Liver (tissue), 9 donors: Measurements from ENCODE around the gene PCSK6. TPM values are rescaled to one million over a fixed set of nuclear protein-coding genes. Genes with fewer than 3 reads are reported as not detected.

Source experiments
- DNase-seq: peaks from one replicate; pipeline ENCODE4 v3.0.0-alpha.2; 2017; ENCODE audit warnings: low spot score
- H3K27ac ChIP-seq, 2 donors: one replicate each; pipeline ENCODE4 v1.7.0; 2013; ENCODE audit warnings: inconsistent platforms in 2 of 2, low read length in 2 of 2, control low read depth in 1 of 2, low read depth in 1 of 2, mild to moderate bottlenecking in 1 of 2
- H3K27me3 ChIP-seq, 4 donors: one replicate each; pipeline versions ENCODE4 v1.6.1 to v1.7.0; 2013; ENCODE audit warnings: low read length in 3 of 4, inconsistent platforms in 1 of 4, mild to moderate bottlenecking in 1 of 4, moderate library complexity in 1 of 4; ENCODE audit not compliant: control insufficient read depth in 4 of 4, insufficient read depth in 4 of 4
- H3K36me3 ChIP-seq, 4 donors: one replicate each; pipeline versions ENCODE4 v1.6.1 to v1.7.0; 2013; ENCODE audit warnings: low read length in 3 of 4, mild to moderate bottlenecking in 3 of 4, low read depth in 1 of 4, moderate library complexity in 1 of 4; ENCODE audit not compliant: control insufficient read depth in 4 of 4, insufficient read depth in 3 of 4
- H3K4me1 ChIP-seq, 4 donors: one replicate each; pipeline versions ENCODE4 v1.6.1 to v1.7.0; 2013; ENCODE audit warnings: low read length in 3 of 4, mild to moderate bottlenecking in 3 of 4, moderate library complexity in 1 of 4; ENCODE audit not compliant: control insufficient read depth in 4 of 4, insufficient read depth in 4 of 4
- H3K4me3 ChIP-seq, 3 donors: one replicate each; pipeline versions ENCODE4 v1.6.1 to v1.7.0; 2013; ENCODE audit warnings: low read length in 3 of 3, control low read depth in 1 of 3, low read depth in 1 of 3, mild to moderate bottlenecking in 1 of 3
- H3K9ac ChIP-seq, 2 donors: one replicate each; pipeline ENCODE4 v1.7.0; 2013; ENCODE audit warnings: low read length in 2 of 2, mild to moderate bottlenecking in 2 of 2, moderate library complexity in 2 of 2, control low read depth in 1 of 2, low read depth in 1 of 2
- H3K9me3 ChIP-seq, 4 donors: one replicate each; pipeline versions ENCODE4 v1.6.1 to v1.7.0; 2013; ENCODE audit warnings: low read length in 3 of 4; ENCODE audit not compliant: control insufficient read depth in 4 of 4
- EGR1 ChIP-seq, 2 donors: IDR thresholded peaks; 2 replicates each; pipeline ENCODE4 v1.6.1; 2016 to 2018; ENCODE audit warnings: antibody characterized with exemption in 2 of 2, low read depth in 2 of 2
- FOXA1 ChIP-seq: IDR thresholded peaks from 2 replicates; pipeline ENCODE4 v1.6.1; 2016; ENCODE audit warnings: antibody characterized with exemption
- FOXA2 ChIP-seq: IDR thresholded peaks from 2 replicates; pipeline ENCODE4 v1.6.1; 2016; ENCODE audit warnings: antibody characterized with exemption
- GABPA ChIP-seq, 2 donors: IDR thresholded peaks in 1 of 2; conservative IDR thresholded peaks in 1 of 2; 2 replicates each; pipeline ENCODE4 v1.6.1; 2016; ENCODE audit warnings: antibody characterized with exemption in 2 of 2, mild to moderate bottlenecking in 1 of 2, moderate library complexity in 1 of 2
- HNF4A ChIP-seq, 2 donors: conservative IDR thresholded peaks; 2 replicates each; pipeline ENCODE4 v1.6.1; 2016; ENCODE audit warnings: antibody characterized with exemption in 2 of 2, mild to moderate bottlenecking in 2 of 2
- HNF4G ChIP-seq: IDR thresholded peaks from 2 replicates; pipeline ENCODE4 v1.6.1; 2016; ENCODE audit warnings: antibody characterized with exemption
- JUND ChIP-seq, 2 donors: IDR thresholded peaks; 2 replicates each; pipeline ENCODE4 v1.6.1; 2016; ENCODE audit warnings: antibody characterized with exemption in 2 of 2
- NR2F2 ChIP-seq: IDR thresholded peaks from 2 replicates; pipeline ENCODE4 v1.6.1; 2016; ENCODE audit warnings: antibody characterized with exemption
- RAD21 ChIP-seq, 2 donors: IDR thresholded peaks; 2 replicates each; pipeline ENCODE4 v1.6.1; 2016; ENCODE audit warnings: antibody characterized with exemption in 2 of 2, mild to moderate bottlenecking in 2 of 2
- REST ChIP-seq: IDR thresholded peaks from 2 replicates; pipeline ENCODE4 v1.6.1; 2016; ENCODE audit warnings: antibody characterized with exemption, mild to moderate bottlenecking
- RXRA ChIP-seq, 2 donors: IDR thresholded peaks; 2 replicates each; pipeline ENCODE4 v1.6.1; 2017 to 2018; ENCODE audit warnings: antibody characterized with exemption in 2 of 2, mild to moderate bottlenecking in 1 of 2
- SP1 ChIP-seq: IDR thresholded peaks from 2 replicates; pipeline ENCODE4 v1.6.1; 2018; ENCODE audit warnings: antibody characterized with exemption, mild to moderate bottlenecking
- TAF1 ChIP-seq: conservative IDR thresholded peaks from 2 replicates; pipeline ENCODE4 v1.6.1; 2016; ENCODE audit warnings: antibody characterized with exemption, mild to moderate bottlenecking
- YY1 ChIP-seq: IDR thresholded peaks from 2 replicates; pipeline ENCODE4 v1.6.1; 2016; ENCODE audit warnings: antibody characterized with exemption, mild to moderate bottlenecking
- WGBS: extraction: QIAGEN DNeasy Blood & Tissue Kit; methylation state at CpG from one replicate; pipeline ENCODE4 v1.1.7; 2013; 5-methylcytosine and 5-hydroxymethylcytosine counted together
- polyA plus RNA-seq, 2 donors: library from polyadenylated mRNA; stranded (reverse) in 1 of 2; unstranded in 1 of 2; fragments of 200-250 nt in 1 of 2; fragments of >200 nt in 1 of 2; fragmentation: Nextera tagmentation in 1 of 2; extraction: Ambion mirVana in 1 of 2; gene quantifications; one replicate each; pipeline versions ENCODE4 v1.2.1 to v1.2.3, GENCODE V29; 2013 to 2015
- total RNA-seq, 2 donors: library from RNA; depleted of rRNA; stranded (reverse); fragments of >200 nt; gene quantifications; one replicate each; pipeline ENCODE4 v1.2.3, GENCODE V29; 2014
- TF ChIP-seq, protein P1 (sequence below): fragments of 150-350 bp; IDR thresholded peaks from 2 replicates; pipeline ENCODE4 v1.5.1; 2017; ENCODE audit warnings: improper control_type of control experiment, low read depth, low read length; ENCODE audit not compliant: missing input control
- TF ChIP-seq, protein P2 (sequence below): IDR thresholded peaks from 2 replicates; pipeline ENCODE4 v1.6.1; 2016; ENCODE audit warnings: antibody characterized with exemption
- TF ChIP-seq, protein P3 (sequence below): IDR thresholded peaks from 2 replicates; pipeline ENCODE4 v1.6.1; 2016; ENCODE audit warnings: antibody characterized with exemption
- TF ChIP-seq, protein P4 (sequence below): IDR thresholded peaks from 2 replicates; pipeline ENCODE4 v1.6.1; 2016; ENCODE audit warnings: antibody characterized with exemption
- donor health status: healthy.
- donor health status: healthy.
- donor health status: healthy.
- donor health status: healthy.
- donor health status: healthy.

Gene PCSK6
- total and polyA plus RNA-seq, 4 donors, result 94.8 to 398 (median 168) TPM

- TF ChIP-seq EGR1 (IDR thresholded peaks at IDR 0.05; ENCODE audit: low read depth in 2 of 2) (no peak), TAF1 (no peak), JUND (IDR thresholded peaks at IDR 0.05) (no peak), SP1 (no peak), RXRA (IDR thresholded peaks at IDR 0.05) (no peak), YY1 (no peak), FOXA2 (no peak), NR2F2 (no peak), RAD21 (IDR thresholded peaks at IDR 0.05) (no peak), FOXA1 (no peak), HNF4G (no peak), HNF4A (conservative IDR thresholded peaks at IDR 0.05) (no peak), REST (no peak), GABPA (IDR thresholded peaks at IDR 0.05 in 1 of 2, conservative IDR thresholded peaks at IDR 0.05 in 1 of 2) (no peak)
- TF ChIP-seq, protein P1, sequence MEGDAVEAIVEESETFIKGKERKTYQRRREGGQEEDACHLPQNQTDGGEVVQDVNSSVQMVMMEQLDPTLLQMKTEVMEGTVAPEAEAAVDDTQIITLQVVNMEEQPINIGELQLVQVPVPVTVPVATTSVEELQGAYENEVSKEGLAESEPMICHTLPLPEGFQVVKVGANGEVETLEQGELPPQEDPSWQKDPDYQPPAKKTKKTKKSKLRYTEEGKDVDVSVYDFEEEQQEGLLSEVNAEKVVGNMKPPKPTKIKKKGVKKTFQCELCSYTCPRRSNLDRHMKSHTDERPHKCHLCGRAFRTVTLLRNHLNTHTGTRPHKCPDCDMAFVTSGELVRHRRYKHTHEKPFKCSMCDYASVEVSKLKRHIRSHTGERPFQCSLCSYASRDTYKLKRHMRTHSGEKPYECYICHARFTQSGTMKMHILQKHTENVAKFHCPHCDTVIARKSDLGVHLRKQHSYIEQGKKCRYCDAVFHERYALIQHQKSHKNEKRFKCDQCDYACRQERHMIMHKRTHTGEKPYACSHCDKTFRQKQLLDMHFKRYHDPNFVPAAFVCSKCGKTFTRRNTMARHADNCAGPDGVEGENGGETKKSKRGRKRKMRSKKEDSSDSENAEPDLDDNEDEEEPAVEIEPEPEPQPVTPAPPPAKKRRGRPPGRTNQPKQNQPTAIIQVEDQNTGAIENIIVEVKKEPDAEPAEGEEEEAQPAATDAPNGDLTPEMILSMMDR, result no peak
- TF ChIP-seq, protein P2, sequence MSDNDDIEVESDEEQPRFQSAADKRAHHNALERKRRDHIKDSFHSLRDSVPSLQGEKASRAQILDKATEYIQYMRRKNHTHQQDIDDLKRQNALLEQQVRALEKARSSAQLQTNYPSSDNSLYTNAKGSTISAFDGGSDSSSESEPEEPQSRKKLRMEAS, result no peak
- TF ChIP-seq, protein P3, sequence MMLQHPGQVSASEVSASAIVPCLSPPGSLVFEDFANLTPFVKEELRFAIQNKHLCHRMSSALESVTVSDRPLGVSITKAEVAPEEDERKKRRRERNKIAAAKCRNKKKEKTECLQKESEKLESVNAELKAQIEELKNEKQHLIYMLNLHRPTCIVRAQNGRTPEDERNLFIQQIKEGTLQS, result no peak
- TF ChIP-seq, protein P4, sequence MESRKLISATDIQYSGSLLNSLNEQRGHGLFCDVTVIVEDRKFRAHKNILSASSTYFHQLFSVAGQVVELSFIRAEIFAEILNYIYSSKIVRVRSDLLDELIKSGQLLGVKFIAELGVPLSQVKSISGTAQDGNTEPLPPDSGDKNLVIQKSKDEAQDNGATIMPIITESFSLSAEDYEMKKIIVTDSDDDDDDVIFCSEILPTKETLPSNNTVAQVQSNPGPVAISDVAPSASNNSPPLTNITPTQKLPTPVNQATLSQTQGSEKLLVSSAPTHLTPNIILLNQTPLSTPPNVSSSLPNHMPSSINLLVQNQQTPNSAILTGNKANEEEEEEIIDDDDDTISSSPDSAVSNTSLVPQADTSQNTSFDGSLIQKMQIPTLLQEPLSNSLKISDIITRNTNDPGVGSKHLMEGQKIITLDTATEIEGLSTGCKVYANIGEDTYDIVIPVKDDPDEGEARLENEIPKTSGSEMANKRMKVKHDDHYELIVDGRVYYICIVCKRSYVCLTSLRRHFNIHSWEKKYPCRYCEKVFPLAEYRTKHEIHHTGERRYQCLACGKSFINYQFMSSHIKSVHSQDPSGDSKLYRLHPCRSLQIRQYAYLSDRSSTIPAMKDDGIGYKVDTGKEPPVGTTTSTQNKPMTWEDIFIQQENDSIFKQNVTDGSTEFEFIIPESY, result no peak
- DNase-seq, result no peak
- peaks cover 9 to 65% (median 38%) of the 10 kb centered on the region in 4 donors for H3K36me3 ChIP-seq
- no peaks in the 10 kb centered on the region for H3K9me3 ChIP-seq
- WGBS, result 92% methylated on average over 8 of the region's 8 CpGs
- peaks cover 2 to 32% (median 18%) of the 10 kb centered on the region in 4 donors for H3K4me1 ChIP-seq
- H3K4me3 ChIP-seq, result no peak overlapping the region
- no peaks in the 10 kb centered on the region for H3K27me3 ChIP-seq
- no peak overlapping the region for H3K9ac ChIP-seq
- H3K27ac ChIP-seq, result peak overlapping the region; percentile 66 to 78
Observed at GRCh38 chr15:101326026-101326315, 163.5 kb downstream of the PCSK6 start.
